HG02970 (cell line): ENCODE results near the gene ZBTB9.

ENCODE experiments used
- ATAC-seq: cut with Tn5 transposase; IDR thresholded peaks from one replicate; pipeline ENCODE4 v1.9.1; 2021; ENCODE audit warnings: mild to moderate bottlenecking, moderate library complexity, moderate number of reproducible peaks; ENCODE audit not compliant: unreplicated experiment, low FRiP score

ZBTB9 gene

GRCh38 chr6:33431880-33432541, 22.4 kb upstream of the ZBTB9 start:
- no peak for ATAC-seq

GRCh38 chr6:33432546-33432945, 21.8 kb upstream of the ZBTB9 start:
- no peak for ATAC-seq

GRCh38 chr6:33433001-33433543, 21.3 kb upstream of the ZBTB9 start:
- ATAC-seq, result no peak

- ATAC-seq, result no peak
Measured at GRCh38 chr6:33433544-33434191, 20.7 kb upstream of the ZBTB9 start.

GRCh38 chr6:33434961-33435360, 19.4 kb upstream of the ZBTB9 start:
- no peak for ATAC-seq

GRCh38 chr6:33437666-33438065, 16.7 kb upstream of the ZBTB9 start:
- no peak for ATAC-seq

- ATAC-seq, result no peak
Measured at GRCh38 chr6:33438978-33439594, 15.3 kb upstream of the ZBTB9 start.

GRCh38 chr6:33439956-33440648, 14.3 kb upstream of the ZBTB9 start:
- no peak for ATAC-seq

- no peak for ATAC-seq
Measured at GRCh38 chr6:33440649-33441309, 13.6 kb upstream of the ZBTB9 start.

GRCh38 chr6:33441457-33441856, 12.9 kb upstream of the ZBTB9 start:
- ATAC-seq, result no peak

- no peak for ATAC-seq
Measured at GRCh38 chr6:33442283-33442682, 12.1 kb upstream of the ZBTB9 start.

- ATAC-seq, result no peak
Measured at GRCh38 chr6:33443025-33443424, 11.4 kb upstream of the ZBTB9 start.

- ATAC-seq, result no peak
Measured at GRCh38 chr6:33443619-33444504, 10.5 kb upstream of the ZBTB9 start.

- ATAC-seq, result no peak
Measured at GRCh38 chr6:33445119-33445603, 9.2 kb upstream of the ZBTB9 start.

GRCh38 chr6:33446356-33446755, 8.0 kb upstream of the ZBTB9 start:
- ATAC-seq, result no peak

- no peak for ATAC-seq
Measured at GRCh38 chr6:33450434-33450833, 3.9 kb upstream of the ZBTB9 start.

GRCh38 chr6:33451606-33452005, 2.8 kb upstream of the ZBTB9 start:
- ATAC-seq, result no peak

GRCh38 chr6:33452496-33452895, 1.9 kb upstream of the ZBTB9 start:
- no peak for ATAC-seq

GRCh38 chr6:33453393-33454008, 875 bp upstream of the ZBTB9 start:
- ATAC-seq, result no peak
